Loucy (cell line): Measurements from ENCODE around the gene ZDHHC7.

Experiments
- EZH2phosphoT487 ChIP-seq: fragments of 200-600 bp; IDR thresholded peaks from 2 replicates; pipeline ENCODE4 v1.6.1; 2018; ENCODE audit warnings: antibody characterized with exemption, mild to moderate bottlenecking, moderate library complexity, borderline replicate concordance
- TF ChIP-seq, protein P1 (sequence below): fragments of 200-600 bp; sonication (generic); conservative IDR thresholded peaks from 2 replicates; pipeline ENCODE4 v1.5.1; 2014; ENCODE audit warnings: mild to moderate bottlenecking, antibody characterized with exemption, low read length

DNA sequence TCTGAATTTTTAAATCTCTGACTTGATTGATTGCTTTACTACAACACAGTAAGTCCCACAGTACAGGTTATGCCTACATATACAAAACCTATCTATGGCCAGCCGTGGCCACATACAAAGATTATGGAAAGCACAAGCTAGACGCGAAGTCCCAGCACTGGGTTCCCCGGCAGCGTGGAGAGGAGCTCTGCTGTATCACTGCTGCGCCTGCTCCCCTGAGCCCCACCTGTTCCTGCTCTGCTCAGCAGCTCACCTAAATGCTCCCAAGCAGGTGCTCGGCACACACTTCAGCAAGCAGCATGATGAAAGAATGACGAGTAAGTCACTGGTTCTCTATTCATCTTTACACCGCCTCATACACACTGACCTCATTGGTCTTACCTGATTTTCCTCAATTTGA lies 20.6 kb downstream of the ZDHHC7 start:
- TF ChIP-seq, protein P1, sequence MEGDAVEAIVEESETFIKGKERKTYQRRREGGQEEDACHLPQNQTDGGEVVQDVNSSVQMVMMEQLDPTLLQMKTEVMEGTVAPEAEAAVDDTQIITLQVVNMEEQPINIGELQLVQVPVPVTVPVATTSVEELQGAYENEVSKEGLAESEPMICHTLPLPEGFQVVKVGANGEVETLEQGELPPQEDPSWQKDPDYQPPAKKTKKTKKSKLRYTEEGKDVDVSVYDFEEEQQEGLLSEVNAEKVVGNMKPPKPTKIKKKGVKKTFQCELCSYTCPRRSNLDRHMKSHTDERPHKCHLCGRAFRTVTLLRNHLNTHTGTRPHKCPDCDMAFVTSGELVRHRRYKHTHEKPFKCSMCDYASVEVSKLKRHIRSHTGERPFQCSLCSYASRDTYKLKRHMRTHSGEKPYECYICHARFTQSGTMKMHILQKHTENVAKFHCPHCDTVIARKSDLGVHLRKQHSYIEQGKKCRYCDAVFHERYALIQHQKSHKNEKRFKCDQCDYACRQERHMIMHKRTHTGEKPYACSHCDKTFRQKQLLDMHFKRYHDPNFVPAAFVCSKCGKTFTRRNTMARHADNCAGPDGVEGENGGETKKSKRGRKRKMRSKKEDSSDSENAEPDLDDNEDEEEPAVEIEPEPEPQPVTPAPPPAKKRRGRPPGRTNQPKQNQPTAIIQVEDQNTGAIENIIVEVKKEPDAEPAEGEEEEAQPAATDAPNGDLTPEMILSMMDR, result no peak
- no peak for TF ChIP-seq EZH2phosphoT487
